Measurements from ENCODE around the gene HAUS1. TPM values are rescaled to one million over a fixed set of nuclear protein-coding genes. Genes with fewer than 3 reads are reported as not detected.

HAUS1 gene
- total and polyA plus RNA-seq, 2 experiments from 2014 or later, result 163 to 216 TPM

DNA sequence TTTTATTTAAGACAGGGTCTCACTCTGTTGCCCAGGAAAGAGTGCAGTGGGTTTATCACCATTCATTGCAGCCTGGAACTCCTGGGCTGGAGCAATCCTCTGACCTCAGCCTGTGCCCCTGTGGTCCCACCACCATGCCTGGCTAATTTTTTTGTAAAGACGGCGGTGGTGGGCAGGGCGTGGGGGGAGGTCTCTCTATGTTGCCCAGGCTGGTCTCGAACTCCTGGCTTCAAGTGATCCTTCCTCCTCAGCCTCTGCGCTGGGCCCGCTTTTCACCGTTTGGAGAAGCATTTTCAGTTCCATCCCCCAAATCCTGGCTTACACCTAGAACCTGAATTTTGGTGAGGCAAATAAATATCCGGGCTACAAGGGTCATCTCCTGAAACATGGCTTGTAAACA is 4.7 kb upstream of the HAUS1 start:
- no peak overlapping the region for H2AFZ ChIP-seq
- H4K20me1 ChIP-seq (replicated peaks; ENCODE audit: insufficient read depth), result peaks cover 27% of the 10 kb centered on the region; the same call in 1 of the 2 replicates
- H3K36me3 Mint-ChIP-seq (ENCODE audit: low read depth), result peaks cover 20% of the 10 kb centered on the region
- DNase-seq (ENCODE audit: low spot score) (no peak), ATAC-seq (no peak)
- no peak overlapping the region for H3K27ac Mint-ChIP-seq
- H3K4me3 Mint-ChIP-seq, result no peak overlapping the region
- H3K79me2 ChIP-seq (replicated peaks; ENCODE audit: insufficient read depth), result peaks cover 36% of the 10 kb centered on the region
- peaks cover 7% of the 10 kb centered on the region for H3K27me3 Mint-ChIP-seq (ENCODE audit: insufficient read depth, low read depth, poor library complexity)
- no peaks in the 10 kb centered on the region for H3K27me3 ChIP-seq (ENCODE audit: insufficient read depth)
- H3K9me3 Mint-ChIP-seq, result no peaks in the 10 kb centered on the region; the same call in 2 of the 3 replicates
- TF ChIP-seq, protein P1, sequence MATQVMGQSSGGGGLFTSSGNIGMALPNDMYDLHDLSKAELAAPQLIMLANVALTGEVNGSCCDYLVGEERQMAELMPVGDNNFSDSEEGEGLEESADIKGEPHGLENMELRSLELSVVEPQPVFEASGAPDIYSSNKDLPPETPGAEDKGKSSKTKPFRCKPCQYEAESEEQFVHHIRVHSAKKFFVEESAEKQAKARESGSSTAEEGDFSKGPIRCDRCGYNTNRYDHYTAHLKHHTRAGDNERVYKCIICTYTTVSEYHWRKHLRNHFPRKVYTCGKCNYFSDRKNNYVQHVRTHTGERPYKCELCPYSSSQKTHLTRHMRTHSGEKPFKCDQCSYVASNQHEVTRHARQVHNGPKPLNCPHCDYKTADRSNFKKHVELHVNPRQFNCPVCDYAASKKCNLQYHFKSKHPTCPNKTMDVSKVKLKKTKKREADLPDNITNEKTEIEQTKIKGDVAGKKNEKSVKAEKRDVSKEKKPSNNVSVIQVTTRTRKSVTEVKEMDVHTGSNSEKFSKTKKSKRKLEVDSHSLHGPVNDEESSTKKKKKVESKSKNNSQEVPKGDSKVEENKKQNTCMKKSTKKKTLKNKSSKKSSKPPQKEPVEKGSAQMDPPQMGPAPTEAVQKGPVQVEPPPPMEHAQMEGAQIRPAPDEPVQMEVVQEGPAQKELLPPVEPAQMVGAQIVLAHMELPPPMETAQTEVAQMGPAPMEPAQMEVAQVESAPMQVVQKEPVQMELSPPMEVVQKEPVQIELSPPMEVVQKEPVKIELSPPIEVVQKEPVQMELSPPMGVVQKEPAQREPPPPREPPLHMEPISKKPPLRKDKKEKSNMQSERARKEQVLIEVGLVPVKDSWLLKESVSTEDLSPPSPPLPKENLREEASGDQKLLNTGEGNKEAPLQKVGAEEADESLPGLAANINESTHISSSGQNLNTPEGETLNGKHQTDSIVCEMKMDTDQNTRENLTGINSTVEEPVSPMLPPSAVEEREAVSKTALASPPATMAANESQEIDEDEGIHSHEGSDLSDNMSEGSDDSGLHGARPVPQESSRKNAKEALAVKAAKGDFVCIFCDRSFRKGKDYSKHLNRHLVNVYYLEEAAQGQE (IDR thresholded peaks at IDR 0.05; ENCODE audit: unreplicated experiment), result no peak
- TF ChIP-seq EZH2phosphoT487 (IDR thresholded peaks at IDR 0.05; ENCODE audit: unreplicated experiment) (no peak), ZNF114 (CRISPR knock-in tag; IDR thresholded peaks at IDR 0.05) (no peak), NANOG (IDR thresholded peaks at IDR 0.05; ENCODE audit: borderline replicate concordance) (no peak), POLR2AphosphoS5 (IDR thresholded peaks at IDR 0.05; ENCODE audit: low read depth) (no peak), CREB1 (CRISPR knock-in tag; IDR thresholded peaks at IDR 0.05; ENCODE audit: low read depth) (no peak), ZNF331 (CRISPR knock-in tag; IDR thresholded peaks at IDR 0.05; ENCODE audit: low read depth) (no peak), STAT1 (IDR thresholded peaks at IDR 0.05; ENCODE audit: unreplicated experiment) (no peak), EZH2 (IDR thresholded peaks at IDR 0.05; ENCODE audit: low read depth, unreplicated experiment) (no peak), JUNB (IDR thresholded peaks at IDR 0.05; ENCODE audit: unreplicated experiment) (no peak)
- TF ChIP-seq, protein P2, sequence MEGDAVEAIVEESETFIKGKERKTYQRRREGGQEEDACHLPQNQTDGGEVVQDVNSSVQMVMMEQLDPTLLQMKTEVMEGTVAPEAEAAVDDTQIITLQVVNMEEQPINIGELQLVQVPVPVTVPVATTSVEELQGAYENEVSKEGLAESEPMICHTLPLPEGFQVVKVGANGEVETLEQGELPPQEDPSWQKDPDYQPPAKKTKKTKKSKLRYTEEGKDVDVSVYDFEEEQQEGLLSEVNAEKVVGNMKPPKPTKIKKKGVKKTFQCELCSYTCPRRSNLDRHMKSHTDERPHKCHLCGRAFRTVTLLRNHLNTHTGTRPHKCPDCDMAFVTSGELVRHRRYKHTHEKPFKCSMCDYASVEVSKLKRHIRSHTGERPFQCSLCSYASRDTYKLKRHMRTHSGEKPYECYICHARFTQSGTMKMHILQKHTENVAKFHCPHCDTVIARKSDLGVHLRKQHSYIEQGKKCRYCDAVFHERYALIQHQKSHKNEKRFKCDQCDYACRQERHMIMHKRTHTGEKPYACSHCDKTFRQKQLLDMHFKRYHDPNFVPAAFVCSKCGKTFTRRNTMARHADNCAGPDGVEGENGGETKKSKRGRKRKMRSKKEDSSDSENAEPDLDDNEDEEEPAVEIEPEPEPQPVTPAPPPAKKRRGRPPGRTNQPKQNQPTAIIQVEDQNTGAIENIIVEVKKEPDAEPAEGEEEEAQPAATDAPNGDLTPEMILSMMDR (conservative IDR thresholded peaks at IDR 0.05; ENCODE audit: low read depth in 2 of 2), result no peak
- TF ChIP-seq, protein P3, sequence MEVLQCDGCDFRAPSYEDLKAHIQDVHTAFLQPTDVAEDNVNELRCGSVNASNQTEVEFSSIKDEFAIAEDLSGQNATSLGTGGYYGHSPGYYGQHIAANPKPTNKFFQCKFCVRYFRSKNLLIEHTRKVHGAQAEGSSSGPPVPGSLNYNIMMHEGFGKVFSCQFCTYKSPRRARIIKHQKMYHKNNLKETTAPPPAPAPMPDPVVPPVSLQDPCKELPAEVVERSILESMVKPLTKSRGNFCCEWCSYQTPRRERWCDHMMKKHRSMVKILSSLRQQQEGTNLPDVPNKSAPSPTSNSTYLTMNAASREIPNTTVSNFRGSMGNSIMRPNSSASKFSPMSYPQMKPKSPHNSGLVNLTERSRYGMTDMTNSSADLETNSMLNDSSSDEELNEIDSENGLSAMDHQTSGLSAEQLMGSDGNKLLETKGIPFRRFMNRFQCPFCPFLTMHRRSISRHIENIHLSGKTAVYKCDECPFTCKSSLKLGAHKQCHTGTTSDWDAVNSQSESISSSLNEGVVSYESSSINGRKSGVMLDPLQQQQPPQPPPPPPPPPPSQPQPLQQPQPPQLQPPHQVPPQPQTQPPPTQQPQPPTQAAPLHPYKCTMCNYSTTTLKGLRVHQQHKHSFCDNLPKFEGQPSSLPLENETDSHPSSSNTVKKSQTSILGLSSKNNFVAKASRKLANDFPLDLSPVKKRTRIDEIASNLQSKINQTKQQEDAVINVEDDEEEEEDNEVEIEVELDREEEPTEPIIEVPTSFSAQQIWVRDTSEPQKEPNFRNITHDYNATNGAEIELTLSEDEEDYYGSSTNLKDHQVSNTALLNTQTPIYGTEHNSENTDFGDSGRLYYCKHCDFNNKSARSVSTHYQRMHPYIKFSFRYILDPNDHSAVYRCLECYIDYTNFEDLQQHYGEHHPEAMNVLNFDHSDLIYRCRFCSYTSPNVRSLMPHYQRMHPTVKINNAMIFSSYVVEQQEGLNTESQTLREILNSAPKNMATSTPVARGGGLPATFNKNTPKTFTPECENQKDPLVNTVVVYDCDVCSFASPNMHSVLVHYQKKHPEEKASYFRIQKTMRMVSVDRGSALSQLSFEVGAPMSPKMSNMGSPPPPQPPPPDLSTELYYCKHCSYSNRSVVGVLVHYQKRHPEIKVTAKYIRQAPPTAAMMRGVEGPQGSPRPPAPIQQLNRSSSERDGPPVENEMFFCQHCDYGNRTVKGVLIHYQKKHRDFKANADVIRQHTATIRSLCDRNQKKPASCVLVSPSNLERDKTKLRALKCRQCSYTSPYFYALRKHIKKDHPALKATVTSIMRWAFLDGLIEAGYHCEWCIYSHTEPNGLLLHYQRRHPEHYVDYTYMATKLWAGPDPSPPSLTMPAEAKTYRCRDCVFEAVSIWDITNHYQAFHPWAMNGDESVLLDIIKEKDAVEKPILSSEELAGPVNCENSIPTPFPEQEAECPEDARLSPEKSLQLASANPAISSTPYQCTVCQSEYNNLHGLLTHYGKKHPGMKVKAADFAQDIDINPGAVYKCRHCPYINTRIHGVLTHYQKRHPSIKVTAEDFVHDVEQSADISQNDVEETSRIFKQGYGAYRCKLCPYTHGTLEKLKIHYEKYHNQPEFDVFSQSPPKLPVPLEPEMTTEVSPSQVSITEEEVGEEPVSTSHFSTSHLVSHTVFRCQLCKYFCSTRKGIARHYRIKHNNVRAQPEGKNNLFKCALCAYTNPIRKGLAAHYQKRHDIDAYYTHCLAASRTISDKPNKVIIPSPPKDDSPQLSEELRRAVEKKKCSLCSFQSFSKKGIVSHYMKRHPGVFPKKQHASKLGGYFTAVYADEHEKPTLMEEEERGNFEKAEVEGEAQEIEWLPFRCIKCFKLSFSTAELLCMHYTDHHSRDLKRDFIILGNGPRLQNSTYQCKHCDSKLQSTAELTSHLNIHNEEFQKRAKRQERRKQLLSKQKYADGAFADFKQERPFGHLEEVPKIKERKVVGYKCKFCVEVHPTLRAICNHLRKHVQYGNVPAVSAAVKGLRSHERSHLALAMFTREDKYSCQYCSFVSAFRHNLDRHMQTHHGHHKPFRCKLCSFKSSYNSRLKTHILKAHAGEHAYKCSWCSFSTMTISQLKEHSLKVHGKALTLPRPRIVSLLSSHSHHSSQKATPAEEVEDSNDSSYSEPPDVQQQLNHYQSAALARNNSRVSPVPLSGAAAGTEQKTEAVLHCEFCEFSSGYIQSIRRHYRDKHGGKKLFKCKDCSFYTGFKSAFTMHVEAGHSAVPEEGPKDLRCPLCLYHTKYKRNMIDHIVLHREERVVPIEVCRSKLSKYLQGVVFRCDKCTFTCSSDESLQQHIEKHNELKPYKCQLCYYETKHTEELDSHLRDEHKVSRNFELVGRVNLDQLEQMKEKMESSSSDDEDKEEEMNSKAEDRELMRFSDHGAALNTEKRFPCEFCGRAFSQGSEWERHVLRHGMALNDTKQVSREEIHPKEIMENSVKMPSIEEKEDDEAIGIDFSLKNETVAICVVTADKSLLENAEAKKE (CRISPR knock-in tag; IDR thresholded peaks at IDR 0.05), result no peak
- TF ChIP-seq, protein P4, sequence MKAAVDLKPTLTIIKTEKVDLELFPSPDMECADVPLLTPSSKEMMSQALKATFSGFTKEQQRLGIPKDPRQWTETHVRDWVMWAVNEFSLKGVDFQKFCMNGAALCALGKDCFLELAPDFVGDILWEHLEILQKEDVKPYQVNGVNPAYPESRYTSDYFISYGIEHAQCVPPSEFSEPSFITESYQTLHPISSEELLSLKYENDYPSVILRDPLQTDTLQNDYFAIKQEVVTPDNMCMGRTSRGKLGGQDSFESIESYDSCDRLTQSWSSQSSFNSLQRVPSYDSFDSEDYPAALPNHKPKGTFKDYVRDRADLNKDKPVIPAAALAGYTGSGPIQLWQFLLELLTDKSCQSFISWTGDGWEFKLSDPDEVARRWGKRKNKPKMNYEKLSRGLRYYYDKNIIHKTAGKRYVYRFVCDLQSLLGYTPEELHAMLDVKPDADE (IDR thresholded peaks at IDR 0.05), result no peak
- no peak overlapping the region for H3K4me2 ChIP-seq
- no peak overlapping the region for H3K27ac ChIP-seq (ENCODE audit: low read depth)
- 0 out of 2 replicates have a peak, but pooled peaks cover 4% of the 10 kb centered on the region for H3F3A ChIP-seq (replicated peaks; ENCODE audit: low read depth)
- no peaks in the 10 kb centered on the region for H3K9me2 ChIP-seq (ENCODE audit: insufficient read depth)
- peaks cover 14% of the 10 kb centered on the region; the same call in 2 of the 3 replicates for H3K4me1 Mint-ChIP-seq
- no peak overlapping the region for H3K4me3 ChIP-seq
- H3K36me3 ChIP-seq (ENCODE audit: insufficient read depth), result peaks cover 7% of the 10 kb centered on the region
- H3K4me1 ChIP-seq (ENCODE audit: insufficient read depth), result peaks cover 10% of the 10 kb centered on the region

All from GM23338 (cell line).